GM12872 (cell line): Measurements from ENCODE around the gene HINFP.

Experiments used
- CTCF ChIP-seq: IDR thresholded peaks from 3 replicates; pipeline ENCODE4 v1.5.1; 2011; ENCODE audit warnings: low read depth, mild to moderate bottlenecking, low read length, moderate library complexity; ENCODE audit not compliant: insufficient read depth

HINFP gene

DNA sequence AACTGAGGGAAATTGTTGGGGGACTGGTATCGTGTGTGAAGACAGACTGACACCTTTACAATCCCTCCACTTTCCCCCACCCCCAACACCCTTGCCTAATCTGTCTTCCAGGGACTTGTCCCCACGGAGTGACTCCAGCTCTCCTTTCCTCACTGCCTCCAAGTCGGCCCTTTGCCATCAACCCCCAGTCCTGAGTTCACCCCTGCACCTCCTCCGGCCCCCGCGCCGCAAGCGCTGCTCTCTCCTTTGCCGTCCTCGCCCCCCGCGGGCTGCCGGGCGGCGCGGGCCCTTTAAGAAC is 27.3 kb downstream of the HINFP start:
- no peak for TF ChIP-seq CTCF

- no peak for TF ChIP-seq CTCF
Observed at GRCh38 chr11:119149018-119149785, 27.8 kb downstream of the HINFP start, which contains the start of gene ABCG4. ABCG4 (plus strand) TSS chr11:119149052; CDS start chr11:119149966, 914 bp downstream.

GRCh38 chr11:119149786-119150275 is 28.5 kb downstream of the HINFP start:
- no peak for TF ChIP-seq CTCF

DNA sequence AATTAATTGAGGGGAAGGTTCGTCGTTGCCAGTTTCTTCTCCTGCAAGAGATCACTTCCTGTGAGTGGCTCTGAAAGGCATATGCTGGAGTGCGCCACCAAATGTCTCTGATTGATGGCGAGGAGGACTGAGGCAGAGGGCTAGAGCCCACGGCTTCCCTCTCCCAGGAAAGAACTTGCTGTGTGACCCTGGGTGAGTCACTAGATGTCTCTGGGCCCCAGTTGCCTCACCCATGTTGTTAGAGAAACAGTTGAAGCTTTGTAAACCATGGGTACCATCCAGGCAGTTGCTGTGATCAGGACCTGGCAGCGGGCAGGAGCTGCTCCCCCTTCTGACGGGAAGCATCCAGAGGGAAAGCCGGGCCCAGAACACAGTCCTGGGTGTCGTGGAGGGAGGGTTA is 30.7 kb downstream of the HINFP start:
- TF ChIP-seq CTCF, result no peak

DNA sequence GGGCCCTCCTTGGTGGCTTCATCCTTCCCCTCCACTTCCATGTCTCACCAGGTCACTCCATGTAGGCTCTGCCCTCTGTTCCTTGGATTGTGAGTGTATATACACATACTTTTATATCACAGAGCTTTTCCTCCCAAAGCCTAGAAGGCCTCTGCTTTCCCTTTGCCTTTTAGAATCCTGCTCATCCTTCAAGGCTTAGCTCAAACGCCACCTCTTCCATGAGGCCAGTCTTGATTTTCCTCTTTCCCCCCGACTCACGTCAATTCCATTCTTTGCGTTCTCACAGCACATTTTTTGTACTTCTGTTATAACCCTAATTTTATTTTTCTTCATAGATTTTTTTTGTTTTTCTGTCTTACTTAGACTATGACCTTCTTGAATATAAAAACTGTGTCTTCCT is 31.2 kb downstream of the HINFP start:
- no peak for TF ChIP-seq CTCF

DNA sequence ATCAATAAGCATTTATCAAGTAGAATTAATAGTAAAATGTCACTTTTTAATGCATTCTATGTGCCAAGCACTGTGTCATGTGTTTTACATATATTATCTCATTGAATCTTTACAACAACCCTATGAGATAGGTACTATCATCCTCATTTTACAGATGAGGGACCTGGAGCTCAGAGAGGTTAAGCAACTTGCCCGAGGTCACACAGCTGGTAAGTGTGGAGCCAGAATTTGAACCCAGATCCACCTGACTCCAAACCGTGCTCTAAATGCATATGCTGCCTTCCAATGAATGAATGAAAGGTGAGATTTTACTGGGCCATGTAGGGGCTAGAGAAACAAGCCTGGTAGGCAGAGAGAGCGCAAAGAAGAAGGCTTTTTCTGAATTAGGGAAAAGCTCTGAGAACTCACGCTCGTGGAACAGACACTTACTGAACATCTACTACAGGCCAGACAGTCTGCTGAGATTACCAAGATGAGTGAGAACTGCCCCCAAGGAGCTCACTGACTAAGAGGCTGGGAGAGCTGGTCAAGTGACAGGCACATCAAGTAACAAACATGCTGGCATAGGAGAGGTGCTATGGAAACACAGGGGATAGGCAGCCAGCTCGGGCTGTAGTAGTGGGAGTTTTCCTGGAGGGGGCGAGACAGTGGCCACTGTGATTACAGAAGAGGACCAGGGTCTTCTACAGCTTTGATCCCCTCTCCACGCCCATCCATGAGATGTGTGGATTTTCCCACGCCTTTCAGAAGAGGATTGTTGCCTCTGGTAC is 31.9 kb downstream of the HINFP start:
- TF ChIP-seq CTCF, result peak; percentile 5; the same call in 1 of the 3 replicates

DNA sequence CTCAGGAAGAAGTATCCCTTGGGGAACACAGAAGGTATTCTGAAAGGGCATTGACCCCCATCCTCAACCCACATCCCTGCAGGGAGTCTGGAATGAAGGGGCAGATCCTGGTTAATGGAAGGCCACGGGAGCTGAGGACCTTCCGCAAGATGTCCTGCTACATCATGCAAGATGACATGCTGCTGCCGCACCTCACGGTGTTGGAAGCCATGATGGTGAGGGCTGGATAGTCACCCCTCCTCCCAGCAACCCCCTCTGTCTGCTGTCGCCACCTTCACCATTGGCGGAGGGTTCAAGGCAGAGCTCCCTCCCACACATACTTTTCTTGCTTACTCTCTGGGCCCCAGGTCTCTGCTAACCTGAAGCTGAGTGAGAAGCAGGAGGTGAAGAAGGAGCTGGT is 32.8 kb downstream of the HINFP start:
- no peak for TF ChIP-seq CTCF
